HEK293 (cell line): ENCODE results near the gene PVALEF.
A peak's percentile ranks its signal among the peaks of the same experiment; 100 is the strongest.

Experiments used
- CTCF ChIA-PET: fragments of 350-600 bp; formaldehyde crosslinking; extraction: SDS; loops from one replicate; lab custom pipeline; 2021; ENCODE audit warnings: antibody characterized with exemption; lab: Yijun Ruan, JAX
- POLR2A ChIA-PET: fragments of 300-600 bp; formaldehyde crosslinking; extraction: SDS; loops from one replicate; lab custom pipeline; 2020; ENCODE audit warnings: antibody characterized with exemption, inconsistent platforms; lab: Yijun Ruan, JAX
- H3K27ac ChIP-seq: fragments of 200-500 bp; sonication (Bioruptor generic); 2 replicates; pipeline ENCODE4 v1.5.1; 2014; ENCODE audit warnings: low read depth, low read length, control low read depth, inconsistent platforms; ENCODE audit errors: extremely low read depth
- H3K36me3 ChIP-seq, 2 experiments: fragments of 200-500 bp in 1 of 2; sonication (Bioruptor generic) in 1 of 2; 1 replicate in 1 of 2; 2 replicates in 1 of 2; pipeline ENCODE4 v1.5.1; 2014 to 2017; ENCODE audit warnings: inconsistent platforms in 2 of 2, low read length in 2 of 2; ENCODE audit not compliant: control insufficient read depth in 2 of 2, insufficient read depth in 1 of 2
- H3K4me1 ChIP-seq: fragments of 200-500 bp; sonication (Bioruptor generic); 2 replicates; pipeline ENCODE4 v1.5.1; 2014; ENCODE audit warnings: mild to moderate bottlenecking, low read length, inconsistent platforms; ENCODE audit not compliant: control insufficient read depth, insufficient read depth
- H3K4me3 ChIP-seq: 2 replicates; pipeline ENCODE4 v1.5.1; 2011; ENCODE audit warnings: low read depth, mild to moderate bottlenecking, control low read depth, low read length, moderate library complexity
- H3K9me3 ChIP-seq: fragments of 200-500 bp; sonication (Bioruptor generic); 2 replicates; pipeline ENCODE4 v1.5.1; 2014; ENCODE audit warnings: low read depth, low read length, inconsistent platforms; ENCODE audit not compliant: control insufficient read depth, insufficient read depth
- BCL11A ChIP-seq: fragments of 450-650 bp; formaldehyde crosslinking; IDR thresholded peaks from 2 replicates; pipeline ENCODE4 v1.5.1; 2016; ENCODE audit warnings: low read depth, missing biosample characterization, missing genetic modification characterization
- EGR2 ChIP-seq: fragments of 450-650 bp; formaldehyde crosslinking; IDR thresholded peaks from 2 replicates; pipeline ENCODE4 v1.5.1; 2016; ENCODE audit warnings: low read depth, missing biosample characterization, missing genetic modification characterization
- HIC1 ChIP-seq: fragments of 450-650 bp; formaldehyde crosslinking; IDR thresholded peaks from 2 replicates; pipeline ENCODE4 v1.5.1; 2016; ENCODE audit warnings: missing biosample characterization, missing genetic modification characterization
- HOXD13 ChIP-seq: sonication (generic); formaldehyde crosslinking; IDR thresholded peaks from 2 replicates; pipeline ENCODE4 v1.8.0; 2022; ENCODE audit warnings: missing genetic modification reagents, borderline replicate concordance
- KLF1 ChIP-seq: fragments of 450-650 bp; formaldehyde crosslinking; IDR thresholded peaks from 2 replicates; pipeline ENCODE4 v1.5.1; 2016; ENCODE audit warnings: missing biosample characterization, missing genetic modification characterization
- PRDM10 ChIP-seq: fragments of 450-650 bp; formaldehyde crosslinking; IDR thresholded peaks from 2 replicates; pipeline ENCODE4 v1.5.1; 2016; ENCODE audit warnings: missing biosample characterization, missing genetic modification characterization
- RBAK ChIP-seq: fragments of 450-650 bp; formaldehyde crosslinking; IDR thresholded peaks from 2 replicates; pipeline ENCODE4 v1.5.1; 2016; ENCODE audit warnings: missing biosample characterization, missing genetic modification characterization
- SALL2 ChIP-seq: fragments of 450-650 bp; formaldehyde crosslinking; IDR thresholded peaks from 2 replicates; pipeline ENCODE4 v1.5.0; 2017; ENCODE audit warnings: missing biosample characterization, mild to moderate bottlenecking, missing genetic modification characterization, borderline replicate concordance
- YY1 ChIP-seq: fragments of 450-650 bp; formaldehyde crosslinking; IDR thresholded peaks from 2 replicates; pipeline ENCODE4 v1.5.1; 2018; ENCODE audit warnings: missing biosample characterization, missing genetic modification characterization
- ZBTB8A ChIP-seq: fragments of 450-650 bp; formaldehyde crosslinking; IDR thresholded peaks from 2 replicates; pipeline ENCODE4 v1.5.1; 2016; ENCODE audit warnings: missing biosample characterization, missing genetic modification characterization
- ZFHX2 ChIP-seq: fragments of 450-650 bp; formaldehyde crosslinking; conservative IDR thresholded peaks from 2 replicates; pipeline ENCODE4 v1.5.1; 2016; ENCODE audit warnings: missing biosample characterization, missing genetic modification characterization
- ZFP37 ChIP-seq: fragments of 450-650 bp; formaldehyde crosslinking; IDR thresholded peaks from 2 replicates; pipeline ENCODE4 v1.5.1; 2016; ENCODE audit warnings: missing biosample characterization, missing genetic modification characterization
- ZFP69B ChIP-seq: fragments of 450-650 bp; formaldehyde crosslinking; IDR thresholded peaks from 2 replicates; pipeline ENCODE4 v1.5.1; 2016; ENCODE audit warnings: missing biosample characterization, missing genetic modification characterization
- ZNF335 ChIP-seq: fragments of 450-650 bp; formaldehyde crosslinking; conservative IDR thresholded peaks from 2 replicates; pipeline ENCODE4 v1.5.1; 2016; ENCODE audit warnings: missing biosample characterization, missing genetic modification characterization
- ZSCAN23 ChIP-seq: fragments of 450-650 bp; formaldehyde crosslinking; IDR thresholded peaks from 2 replicates; pipeline ENCODE4 v1.5.1; 2016; ENCODE audit warnings: missing biosample characterization, missing genetic modification characterization

Gene PVALEF

DNA sequence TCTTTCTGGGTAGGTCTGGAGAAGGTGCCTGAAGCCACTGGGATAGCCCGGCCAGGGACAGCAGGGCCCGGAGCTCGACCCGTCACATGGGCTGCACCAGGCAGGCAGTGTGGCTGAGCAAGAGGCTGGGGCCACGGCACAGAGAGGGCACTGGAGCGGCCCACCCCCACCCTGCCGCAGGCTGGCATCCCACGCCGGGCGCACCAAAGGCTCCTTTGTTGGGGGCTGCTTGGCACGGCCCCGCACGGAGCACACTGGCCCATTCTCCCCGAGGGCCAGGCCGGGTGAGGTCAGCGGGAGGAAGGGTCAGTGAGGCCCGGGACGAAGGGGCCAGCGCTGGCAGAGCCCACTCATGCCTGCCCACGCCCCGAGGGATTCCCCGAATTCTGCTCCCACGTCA lies 36.5 kb upstream of the PVALEF start:
- no peak for TF ChIP-seq ZFP69B
- TF ChIP-seq HIC1 (tag by site-specific recombination) = peak; percentile 50; the same call in 1 of the 2 replicates
- no peak overlapping the region for H3K27ac ChIP-seq
- H3K4me1 ChIP-seq = no peaks in the 10 kb centered on the region
- ChIA-PET POLR2A (no interaction called here), CTCF (interaction anchor here (1.6 kb wide), 1 partner anchor 13 kb away, joined by 6 read pairs; no protein-coding TSS in a partner anchor)
- H3K4me3 ChIP-seq = no peak overlapping the region
- H3K9me3 ChIP-seq = no peaks in the 10 kb centered on the region
- peaks cover 0 to 2% of the 10 kb centered on the region in 2 experiments; a peak in 1 of 3 replicates for H3K36me3 ChIP-seq

- Histone ChIP-seq H3K4me3 (no peak overlapping the region), H3K27ac (no peak overlapping the region), H3K9me3 (no peaks in the 10 kb centered on the region), H3K4me1 (no peaks in the 10 kb centered on the region), H3K36me3 (peaks cover 0 to 2% of the 10 kb centered on the region in 2 experiments; a peak in 1 of 3 replicates)
- CTCF ChIA-PET = interaction anchor here (0.6 to 1.6 kb wide), 2 partner anchors 13 to 101 kb away, joined by 5 to 6 read pairs; no protein-coding TSS in a partner anchor
- TF ChIP-seq SALL2 (tag by site-specific recombination) = no peak
- no peak for TF ChIP-seq RBAK (tag by site-specific recombination)
- no peak for TF ChIP-seq PRDM10 (tag by site-specific recombination)
- peak; percentile 24; the same call in 1 of the 2 replicates for TF ChIP-seq ZFP69B
- no peak for TF ChIP-seq YY1
- TF ChIP-seq KLF1 (tag by site-specific recombination) = no peak
- TF ChIP-seq BCL11A (tag by site-specific recombination) = 0 out of 2 replicates have a peak, but pooled peaks have one; percentile 16
- TF ChIP-seq ZBTB8A = peak; percentile 31; the same call in 1 of the 2 replicates
- no peak for TF ChIP-seq ZSCAN23 (tag by site-specific recombination)
- POLR2A ChIA-PET = no interaction called here
These were observed 36.0 kb upstream of the PVALEF start for GRCh38 chr17:81129289-81129688.

- POLR2A ChIA-PET = no interaction called here
- no peak overlapping the region for H3K27ac ChIP-seq
- no peaks in the 10 kb centered on the region for H3K4me1 ChIP-seq
- CTCF ChIA-PET = interaction anchor here (0.5 to 1.6 kb wide), 6 partner anchors 12 to 400 kb away, joined by 3 to 6 read pairs (median 4); no protein-coding TSS in a partner anchor
- no peak overlapping the region for H3K4me3 ChIP-seq
- TF ChIP-seq ZNF335 (tag by site-specific recombination) (0 out of 2 replicates have a peak, but pooled peaks have one; percentile 29), EGR2 (peak; percentile 82), HOXD13 (CRISPR knock-in tag) (no peak), ZFP37 (tag by site-specific recombination) (no peak), ZFHX2 (peak; percentile 89)
- H3K9me3 ChIP-seq = no peaks in the 10 kb centered on the region
- no peaks in the 10 kb centered on the region for H3K36me3 ChIP-seq
These were observed 35.5 kb upstream of the PVALEF start for GRCh38 chr17:81129711-81130367.
